GM18909 (cell line): Measurements from ENCODE around the gene SLFN13.
A peak's percentile ranks its signal among the peaks of the same experiment; 100 is the strongest.
"Not testable (repeated sequence)": the region's sequence is repeated elsewhere in the genome, so short reads cannot be mapped to it uniquely, and the experiment has no call there.

Experiments used
- ATAC-seq: cut with Tn5 transposase; IDR thresholded peaks from one replicate; pipeline ENCODE4 v1.9.1; 2021; ENCODE audit warnings: mild to moderate bottlenecking; ENCODE audit not compliant: unreplicated experiment, poor library complexity

SLFN13 gene

GRCh38 chr17:35433075-35433894 lies 15.3 kb downstream of the SLFN13 start:
- no peak for ATAC-seq

- peak; percentile 78 for ATAC-seq
Observed at GRCh38 chr17:35432176-35433074, 16.1 kb downstream of the SLFN13 start, which contains the start of gene SLFN12. TSS of gene SLFN12 (minus strand) at chr17:35432500. CDS start at chr17:35423028, 9,472 bp downstream.

GRCh38 chr17:35429702-35430101 lies 18.9 kb downstream of the SLFN13 start:
- ATAC-seq = no peak

- ATAC-seq = no peak
Observed at GRCh38 chr17:35428229-35428628, 20.3 kb downstream of the SLFN13 start.

- no peak for ATAC-seq
Observed at GRCh38 chr17:35423761-35424160, 24.8 kb downstream of the SLFN13 start.

- not testable (repeated sequence) for ATAC-seq
Observed at GRCh38 chr17:35421069-35421468, 27.5 kb downstream of the SLFN13 start.

GRCh38 chr17:35416659-35417058 lies 31.9 kb downstream of the SLFN13 start:
- ATAC-seq = no peak

- not testable (repeated sequence) for ATAC-seq
Observed at GRCh38 chr17:35414707-35415106, 33.9 kb downstream of the SLFN13 start.

GRCh38 chr17:35414247-35414646 lies 34.3 kb downstream of the SLFN13 start:
- ATAC-seq = no peak

- ATAC-seq = no peak
Observed at GRCh38 chr17:35407531-35407930, 41.0 kb downstream of the SLFN13 start.

- no peak for ATAC-seq
Observed at GRCh38 chr17:35406568-35406967, 42.0 kb downstream of the SLFN13 start.

- no peak for ATAC-seq
Observed at GRCh38 chr17:35404360-35404759, 44.2 kb downstream of the SLFN13 start.

GRCh38 chr17:35393783-35394182 lies 54.8 kb downstream of the SLFN13 start:
- not testable (repeated sequence) for ATAC-seq

- ATAC-seq = no peak
Observed at GRCh38 chr17:35390663-35391062, 57.9 kb downstream of the SLFN13 start.

GRCh38 chr17:35390156-35390555 lies 58.4 kb downstream of the SLFN13 start:
- ATAC-seq = no peak

GRCh38 chr17:35387496-35387895 lies 61.1 kb downstream of the SLFN13 start:
- no peak for ATAC-seq
